K562 (cell line): Measurements from ENCODE around the gene KIF14. TPM values are rescaled to one million over a fixed set of nuclear protein-coding genes. Genes with fewer than 3 reads are reported as not detected.

ENCODE experiments used
- ATAC-seq: fragments of 200-7000 bp; cut with Tn5 transposase; 3 replicates; pipeline ENCODE4 v1.9.1; 2020; ENCODE audit warnings: moderate library complexity
- BruUV-seq: library from RNA; stranded (reverse); fragments of 400-500 nt; replicated peaks from 2 replicates; lab custom pipeline; 2021; lab: Mats Ljungman, UMichigan
- CTCF ChIA-PET: fragments of 300-600 bp; formaldehyde crosslinking; extraction: SDS; loops from one replicate; lab custom pipeline; 2021; ENCODE audit warnings: low intra/inter-chr PET ratio; lab: Yijun Ruan, JAX
- POLR2A ChIA-PET: fragments of 300-600, 350-650 bp; sonication (Branson Sonifier 250); formaldehyde crosslinking; extraction: SDS; loops from one replicate; lab custom pipeline; 2021; ENCODE audit warnings: antibody characterized with exemption, inconsistent platforms; lab: Yijun Ruan, JAX
- DNase-seq, 4 experiments: peaks; one replicate each; pipeline versions ENCODE4 v3.0.0 to v3.0.0-alpha.2; 2011 to 2018; ENCODE audit warnings: low spot score in 3 of 4, mixed read lengths in 3 of 4; ENCODE audit errors: extremely low read depth in 1 of 4
- FAIRE-seq: peaks from 2 replicates; lab custom pipeline; 2011; peaks lifted over from hg19 to GRCh38; lab: Jason Lieb, UNC
- H2AFZ ChIP-seq: 2 replicates; pipeline ENCODE4 v1.6.0; 2011; ENCODE audit warnings: low read depth, low read length, control low read depth, inconsistent platforms
- H3K27ac ChIP-seq: fragments of 200-600 bp; 3 replicates; pipeline ENCODE4 v1.8.0; 2011; ENCODE audit warnings: low read depth, mild to moderate bottlenecking, control low read depth, inconsistent platforms, low read length, moderate library complexity, mixed read lengths; ENCODE audit errors: extremely low read depth
- H3K27me3 ChIP-seq, 2 experiments: fragments of 300-600 bp in 1 of 2; 2 replicates in 1 of 2; 3 replicates in 1 of 2; pipeline versions ENCODE4 v1.6.0 to v1.8.0; 2011; ENCODE audit warnings: inconsistent platforms in 2 of 2, low read length in 2 of 2, mild to moderate bottlenecking in 1 of 2, mixed read lengths in 1 of 2, moderate library complexity in 1 of 2; ENCODE audit not compliant: control insufficient read depth in 2 of 2, insufficient read depth in 2 of 2
- H3K36me3 ChIP-seq: fragments of 300-600 bp; 3 replicates; pipeline ENCODE4 v1.8.0; 2011; ENCODE audit warnings: mild to moderate bottlenecking, low read length, inconsistent platforms; ENCODE audit not compliant: control insufficient read depth, insufficient read depth
- H3K4me1 ChIP-seq, 2 experiments: fragments of 200-600 bp in 1 of 2; replicated peaks in 1 of 2; 2 replicates in 1 of 2; 3 replicates in 1 of 2; pipeline versions ENCODE4 v1.5.1 to v1.8.0; 2011; ENCODE audit warnings: inconsistent platforms in 2 of 2, low read length in 2 of 2, mild to moderate bottlenecking in 1 of 2, mixed read lengths in 1 of 2, moderate library complexity in 1 of 2; ENCODE audit not compliant: control insufficient read depth in 2 of 2, insufficient read depth in 2 of 2
- H3K4me2 ChIP-seq: 2 replicates; pipeline ENCODE4 v1.6.1; 2011; ENCODE audit warnings: low read length, control low read depth, inconsistent platforms, mixed read lengths; ENCODE audit not compliant: insufficient read depth
- H3K4me3 ChIP-seq: fragments of 200-600 bp; sonication (generic), shearing (Covaris generic); 2 replicates; pipeline ENCODE4 v1.5.1; 2016; ENCODE audit warnings: control low read depth, inconsistent platforms
- H3K79me2 ChIP-seq: fragments of 200-600 bp; 3 replicates; pipeline ENCODE4 v1.8.0; 2011; ENCODE audit warnings: low read length, inconsistent platforms; ENCODE audit not compliant: control insufficient read depth, insufficient read depth
- H3K9ac ChIP-seq, 2 experiments: 2 replicates each; pipeline versions ENCODE4 v1.6.0 to v1.6.1; 2011; ENCODE audit warnings: low read depth in 2 of 2, low read length in 2 of 2, control low read depth in 1 of 2, inconsistent platforms in 1 of 2, mild to moderate bottlenecking in 1 of 2, mixed read lengths in 1 of 2; ENCODE audit not compliant: insufficient read depth in 1 of 2
- H3K9me1 ChIP-seq: one replicate; pipeline ENCODE4 v1.6.0; 2011; ENCODE audit warnings: inconsistent platforms, mild to moderate bottlenecking, low read length, moderate library complexity; ENCODE audit not compliant: control insufficient read depth, insufficient read depth
- H3K9me3 ChIP-seq: replicated peaks from 2 replicates; pipeline ENCODE4 v1.5.1; 2011; ENCODE audit warnings: low read depth, low read length, inconsistent platforms; ENCODE audit not compliant: control insufficient read depth, insufficient read depth
- H4K20me1 ChIP-seq: replicated peaks from 2 replicates; pipeline ENCODE4 v1.6.1; 2011; ENCODE audit warnings: low read length, inconsistent platforms, mixed read lengths; ENCODE audit not compliant: control insufficient read depth, insufficient read depth
- MCM2 ChIP-seq: fragments of 450-650 bp; IDR thresholded peaks from 2 replicates; pipeline ENCODE4 v1.6.1; 2017; ENCODE audit warnings: low read depth, mild to moderate bottlenecking
- TGIF2 ChIP-seq: sonication (generic); formaldehyde crosslinking; IDR thresholded peaks from 2 replicates; pipeline ENCODE4 v1.8.1; 2022; ENCODE audit warnings: mild to moderate bottlenecking, missing genetic modification reagents, moderate library complexity
- ZNF584 ChIP-seq: fragments of 200-800 bp; sonication (Bioruptor generic); IDR thresholded peaks from 2 replicates; pipeline ENCODE4 v1.6.1; 2016; ENCODE audit warnings: low read depth, mild to moderate bottlenecking, missing genetic modification characterization, missing compliant biosample characterization
- WGBS: fragments of 100-300 bp; shearing (Covaris generic); methylation state at CpG from one replicate; pipeline ENCODE4 v1.1.6; 2016; ENCODE audit warnings: low coverage, mixed read lengths; ENCODE audit not compliant: insufficient coverage; ENCODE audit errors: missing lambda C conversion rate; 5-methylcytosine and 5-hydroxymethylcytosine counted together
- in situ Hi-C: fragments of 300-500 bp; cut with MboI; formaldehyde crosslinking; loops from 4 replicates; pipeline ENCODE4 v1.15.0; 2018; ENCODE audit warnings: inconsistent platforms, mixed read lengths
- intact Hi-C: fragments of 100-400 bp; cut with micrococcal nuclease; formaldehyde crosslinking; loops from 2 replicates; pipeline ENCODE4 v1.14.2; 2022
- polyA plus RNA-seq, 8 experiments: library from polyadenylated mRNA; depleted of rRNA in 4 of 8; stranded (reverse) in 5 of 8; unstranded in 3 of 8; fragments of >200 nt; fragmentation: Nextera tagmentation in 2 of 8; fragmentation: Illumina TruSeq in 1 of 8; extraction: Ambion mirVana in 2 of 8; extraction: Trizol in 1 of 8; gene quantifications; 2 replicates each; pipeline versions ENCODE4 v1.2.1 to v1.2.3, GENCODE V29; 2011 to 2014; ENCODE audit warnings: inconsistent platforms in 1 of 8, missing spikeins in 1 of 8
- total RNA-seq, 7 experiments: library from RNA; depleted of rRNA in 6 of 7; stranded (reverse); fragments of >200 nt in 6 of 7; fragmentation: Illumina TruSeq in 2 of 7; extraction: Trizol in 2 of 7; gene quantifications; 2 replicates each; pipeline versions ENCODE4 v1.2.1 to v1.2.3, GENCODE V29; 2011 to 2021; ENCODE audit warnings: low replicate concordance in 1 of 7

The KIF14 gene
- total and polyA plus RNA-seq, 9 of the 15 experiments (the other 6 are each of a cell fraction or from before 2014, with no cell fraction given), result 11.5 to 47.4 (median 29.0) TPM

GRCh38 chr1:200564319-200564718 is 56.2 kb downstream of the KIF14 start (continued):
- TF ChIP-seq ZNF584, result no peak

GRCh38 chr1:200561856-200562214 is 58.7 kb downstream of the KIF14 start:
- peaks cover 74% of the 10 kb centered on the region for H3K36me3 ChIP-seq
- no peak for FAIRE-seq
- no peaks in the 10 kb centered on the region for H3K9me3 ChIP-seq
- no peak overlapping the region for H3K27ac ChIP-seq
- intact Hi-C loops, result loop anchor here (10.0 kb wide), 1 partner anchor 483 kb away; no protein-coding TSS in a partner anchor
- no peak overlapping the region for H3K4me2 ChIP-seq
- no peak for DNase-seq
- POLR2A ChIA-PET, result interaction anchor here (0.9 to 1.7 kb wide), 4 partner anchors 9 to 448 kb away, joined by 3 to 5 read pairs (median 4); no protein-coding TSS in a partner anchor
- in situ Hi-C loops, result no loop called here
- TF ChIP-seq TGIF2 (CRISPR knock-in tag), result no peak
- TF ChIP-seq MCM2, result no peak
- H4K20me1 ChIP-seq, result no peaks in the 10 kb centered on the region
- no peaks in the 10 kb centered on the region for H3K4me1 ChIP-seq
- no peak for ATAC-seq
- no TSS peak for BruUV-seq
- H3K9me1 ChIP-seq, result no peaks in the 10 kb centered on the region
- H2AFZ ChIP-seq, result no peak overlapping the region
- CTCF ChIA-PET, result no interaction called here
- no peaks in the 10 kb centered on the region for H3K79me2 ChIP-seq
- no peaks in the 10 kb centered on the region for H3K27me3 ChIP-seq
- no peak overlapping the region for H3K9ac ChIP-seq
- 43% methylated on average over 1 of the region's 1 CpG for WGBS
- H3K4me3 ChIP-seq, result no peak overlapping the region
